Bone marrow (tissue), 2 donors: Measurements from ENCODE around the gene DLX2.

Experiments used
- DNase-seq, 2 donors: peaks; one replicate each; lab custom pipeline; 2025; lab: John Stamatoyannopoulos, UW

The DLX2 gene

GRCh38 chr2:172107690-172108586 lies 5.2 kb upstream of the DLX2 start:
- no peak for DNase-seq

- DNase-seq = peak in 1 of 2 donors; percentile 32
Measured at GRCh38 chr2:172106108-172106961, 3.6 kb upstream of the DLX2 start.

- no peak for DNase-seq
Measured at GRCh38 chr2:172105471-172106107, 2.9 kb upstream of the DLX2 start.

GRCh38 chr2:172103471-172104272 lies 972 bp upstream of the DLX2 start:
- DNase-seq = peak in 1 of 2 donors; percentile 60

GRCh38 chr2:172101821-172102390 lies 794 bp downstream of the DLX2 start:
- no peak for DNase-seq

GRCh38 chr2:172100935-172101820 lies 1.5 kb downstream of the DLX2 start:
- DNase-seq = no peak

GRCh38 chr2:172100080-172100934 lies 2.4 kb downstream of the DLX2 start:
- DNase-seq = no peak

- DNase-seq = no peak
Measured at GRCh38 chr2:172099472-172100079, 3.1 kb downstream of the DLX2 start.

GRCh38 chr2:172098650-172099471 lies 3.8 kb downstream of the DLX2 start:
- peak in 1 of 2 donors; percentile 54 for DNase-seq

GRCh38 chr2:172098287-172098649 lies 4.4 kb downstream of the DLX2 start:
- DNase-seq = no peak

GRCh38 chr2:172097557-172098131 lies 5.1 kb downstream of the DLX2 start:
- no peak for DNase-seq

GRCh38 chr2:172096626-172097547 lies 5.8 kb downstream of the DLX2 start:
- no peak for DNase-seq

GRCh38 chr2:172095905-172096625 lies 6.6 kb downstream of the DLX2 start:
- DNase-seq = no peak

- DNase-seq = peak in 1 of 2 donors; percentile 55
Measured at GRCh38 chr2:172095146-172095904, 7.4 kb downstream of the DLX2 start.
